GM12874 (cell line): ENCODE data around the gene NAALADL2.

Source experiments
- TF ChIP-seq, protein P1 (sequence below): IDR thresholded peaks from 2 replicates; pipeline ENCODE4 v1.5.1; 2011; ENCODE audit warnings: low read depth, mild to moderate bottlenecking, control low read depth, low read length, moderate library complexity; ENCODE audit not compliant: insufficient read depth

Gene NAALADL2

DNA sequence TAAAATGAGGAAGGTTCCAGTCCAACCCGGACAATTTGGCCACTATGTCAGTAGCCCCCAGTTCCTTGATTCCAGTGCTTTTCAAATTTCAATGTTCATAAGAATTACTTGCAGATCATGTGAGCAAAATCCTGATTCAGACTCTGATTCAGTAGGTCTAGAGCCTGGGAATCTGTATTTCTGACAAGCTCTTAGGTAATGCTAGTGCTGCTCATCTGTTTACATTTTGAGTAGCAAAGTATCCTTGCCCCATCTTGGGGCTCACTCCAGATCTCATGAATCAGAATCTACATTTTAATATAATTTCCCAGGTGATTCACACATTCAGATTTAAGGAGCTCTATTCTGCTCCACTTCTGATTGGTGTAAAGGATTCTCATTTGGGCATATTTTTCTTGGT lies 142.0 kb downstream of the NAALADL2 start:
- TF ChIP-seq, protein P1, sequence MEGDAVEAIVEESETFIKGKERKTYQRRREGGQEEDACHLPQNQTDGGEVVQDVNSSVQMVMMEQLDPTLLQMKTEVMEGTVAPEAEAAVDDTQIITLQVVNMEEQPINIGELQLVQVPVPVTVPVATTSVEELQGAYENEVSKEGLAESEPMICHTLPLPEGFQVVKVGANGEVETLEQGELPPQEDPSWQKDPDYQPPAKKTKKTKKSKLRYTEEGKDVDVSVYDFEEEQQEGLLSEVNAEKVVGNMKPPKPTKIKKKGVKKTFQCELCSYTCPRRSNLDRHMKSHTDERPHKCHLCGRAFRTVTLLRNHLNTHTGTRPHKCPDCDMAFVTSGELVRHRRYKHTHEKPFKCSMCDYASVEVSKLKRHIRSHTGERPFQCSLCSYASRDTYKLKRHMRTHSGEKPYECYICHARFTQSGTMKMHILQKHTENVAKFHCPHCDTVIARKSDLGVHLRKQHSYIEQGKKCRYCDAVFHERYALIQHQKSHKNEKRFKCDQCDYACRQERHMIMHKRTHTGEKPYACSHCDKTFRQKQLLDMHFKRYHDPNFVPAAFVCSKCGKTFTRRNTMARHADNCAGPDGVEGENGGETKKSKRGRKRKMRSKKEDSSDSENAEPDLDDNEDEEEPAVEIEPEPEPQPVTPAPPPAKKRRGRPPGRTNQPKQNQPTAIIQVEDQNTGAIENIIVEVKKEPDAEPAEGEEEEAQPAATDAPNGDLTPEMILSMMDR, result no peak

DNA sequence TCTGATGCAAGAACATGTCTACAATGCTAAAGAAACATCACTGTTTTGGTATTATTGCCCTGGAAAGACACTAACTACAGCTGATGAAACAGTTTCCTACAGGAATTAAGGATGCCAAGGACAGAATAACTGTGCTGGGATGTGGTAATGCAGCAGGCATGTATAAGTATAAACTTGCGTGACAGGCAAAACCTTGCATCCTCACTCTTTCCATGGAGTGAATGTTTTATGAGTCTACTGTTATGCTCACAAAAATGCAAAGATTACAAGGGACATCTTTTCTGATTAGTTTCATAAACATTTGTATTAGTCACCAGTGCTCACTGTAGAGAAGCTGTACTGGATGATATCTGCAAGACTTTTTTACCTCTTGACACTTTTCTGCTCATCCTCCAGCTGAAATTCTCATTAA lies 143.6 kb downstream of the NAALADL2 start:
- TF ChIP-seq, protein P1, result no peak

DNA sequence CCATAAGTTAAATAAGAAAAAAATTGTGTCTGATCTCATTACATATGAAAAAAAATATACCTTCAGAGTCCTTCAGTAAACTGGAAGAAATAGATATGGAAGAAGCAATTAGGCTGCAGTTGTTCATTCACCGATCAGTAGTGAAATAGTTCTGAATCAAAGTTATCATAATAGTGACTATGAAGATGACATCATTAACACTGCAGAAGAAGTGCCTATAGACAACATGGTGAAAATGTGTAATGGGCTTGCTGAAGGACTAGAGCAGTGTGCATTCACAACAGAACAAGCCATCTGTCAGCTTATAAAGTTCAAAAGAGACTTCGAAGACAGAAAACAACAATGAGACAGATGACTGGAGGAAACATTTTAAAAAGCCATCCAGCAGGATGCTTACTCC lies 144.5 kb downstream of the NAALADL2 start:
- TF ChIP-seq, protein P1, result no peak

DNA sequence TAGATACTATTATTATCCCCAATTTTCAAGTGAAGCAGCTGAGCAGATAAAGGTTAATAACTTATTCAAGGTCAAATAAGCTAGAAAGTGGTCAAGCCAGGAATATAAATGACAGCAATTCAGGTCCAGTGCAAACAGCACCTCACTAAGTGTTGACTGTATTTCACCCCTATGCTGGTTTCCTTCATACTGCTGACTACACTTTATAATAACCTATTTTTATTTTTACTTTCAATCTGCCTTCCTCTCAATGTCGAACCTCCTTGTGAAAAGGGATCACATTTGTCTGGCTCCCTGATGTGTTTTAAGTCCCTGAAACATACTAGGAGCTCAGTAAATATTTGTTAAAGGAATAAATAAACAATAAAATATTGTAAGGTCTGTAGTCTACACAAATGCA lies 146.1 kb downstream of the NAALADL2 start:
- TF ChIP-seq, protein P1, result no peak

DNA sequence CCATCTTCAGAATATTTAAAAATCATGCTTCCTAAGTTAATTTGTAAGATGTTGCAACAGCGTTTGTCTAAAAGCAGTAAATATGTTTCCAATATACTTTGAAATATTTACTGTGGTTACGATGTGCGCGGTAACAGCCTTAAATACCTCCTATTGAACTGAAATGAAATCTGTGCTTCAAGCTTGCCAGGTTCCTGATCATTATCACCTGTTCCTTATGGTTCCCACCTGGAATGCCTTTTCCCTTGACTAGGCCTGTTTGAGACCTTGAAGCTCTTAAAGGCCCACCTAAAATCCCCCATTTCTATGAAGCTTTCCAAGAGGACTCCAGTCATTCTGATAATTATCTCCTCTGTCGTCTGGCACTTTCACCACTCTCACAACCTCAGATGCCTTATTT lies 146.7 kb downstream of the NAALADL2 start:
- TF ChIP-seq, protein P1, result no peak

DNA sequence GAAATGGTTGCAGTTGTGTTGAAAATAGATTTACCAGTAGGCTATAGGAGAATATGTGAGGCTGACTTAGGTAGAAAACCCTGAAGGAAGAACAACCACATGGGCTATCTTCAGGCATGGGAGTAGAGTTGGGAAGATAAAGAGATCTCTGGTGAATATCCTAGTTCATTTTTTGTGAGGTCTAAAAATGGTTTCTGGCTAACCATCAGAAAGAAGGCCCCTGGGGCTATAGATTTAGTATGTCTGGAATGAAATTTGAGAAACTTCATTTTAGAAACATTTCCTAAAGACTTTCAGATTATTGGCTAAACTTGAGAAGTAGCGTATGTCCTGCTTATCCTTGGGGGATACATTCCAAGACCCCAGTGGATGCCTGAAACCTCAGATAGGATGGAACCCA lies 148.2 kb downstream of the NAALADL2 start:
- TF ChIP-seq, protein P1, result no peak

DNA sequence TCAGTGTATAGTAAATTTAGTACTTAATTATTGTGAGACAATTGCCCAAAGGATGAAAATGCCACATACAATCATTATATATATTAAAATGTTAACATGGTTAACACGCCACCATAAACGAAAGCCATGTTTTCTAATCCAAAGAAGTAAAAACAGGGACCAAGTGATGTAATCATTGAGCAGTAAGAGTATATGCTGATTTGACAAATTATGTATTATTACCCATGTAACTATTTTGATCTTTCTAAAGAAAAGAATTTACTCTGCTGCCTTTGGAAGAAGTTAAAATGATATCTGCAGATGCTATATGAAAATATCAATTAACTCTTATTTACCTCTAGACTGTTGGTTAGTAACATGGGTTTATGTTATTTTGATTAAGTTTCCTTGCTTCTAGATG lies 150.2 kb downstream of the NAALADL2 start:
- TF ChIP-seq, protein P1, result no peak
